Peyer's patch (tissue), 4 donors: Measurements from ENCODE around the gene LEPROT. TPM values are rescaled to one million over a fixed set of nuclear protein-coding genes. Genes with fewer than 3 reads are reported as not detected.
A peak's percentile ranks its signal among the peaks of the same experiment; 100 is the strongest.

Experiments
- DNase-seq, 3 donors: peaks; one replicate each; pipeline ENCODE4 v3.0.0-alpha.2; 2017 to 2019
- H3K27ac ChIP-seq, 4 donors: fragments of 200-600 bp; sonication (generic); one replicate each; pipeline ENCODE4 v1.5.1; 2016 to 2019
- H3K27me3 ChIP-seq, 2 donors: fragments of 200-600 bp; sonication (generic); one replicate each; pipeline ENCODE4 v1.5.1; 2019
- H3K36me3 ChIP-seq, 3 donors: fragments of 200-600 bp; sonication (generic); one replicate each; pipeline ENCODE4 v1.5.1; 2016 to 2019
- H3K4me1 ChIP-seq, 4 donors: fragments of 200-600 bp; sonication (generic); one replicate each; pipeline ENCODE4 v1.5.1; 2016 to 2019
- H3K4me3 ChIP-seq, 4 donors: fragments of 200-600 bp; sonication (generic); 1 replicate in 3 of 4; 2 replicates in 1 of 4; pipeline ENCODE4 v1.5.1; 2016 to 2019; ENCODE audit warnings: mild to moderate bottlenecking in 1 of 4
- H3K9me3 ChIP-seq, 4 donors: fragments of 200-600 bp; sonication (generic); one replicate each; pipeline ENCODE4 v1.5.1; 2016 to 2019; ENCODE audit warnings: mild to moderate bottlenecking in 1 of 4
- CTCF ChIP-seq, 6 experiments: fragments of 450-650 bp in 4 of 6; fragments of 200-600 bp in 2 of 6; sonication (generic) in 1 of 6; IDR thresholded peaks; one replicate each; pipeline ENCODE4 v1.5.1; 2017 to 2019; ENCODE audit warnings: antibody characterized with exemption in 6 of 6, mild to moderate bottlenecking in 3 of 6, moderate library complexity in 1 of 6
- POLR2A ChIP-seq, 2 donors: fragments of 450-650 bp; IDR thresholded peaks; one replicate each; pipeline ENCODE4 v1.5.1; 2017; ENCODE audit warnings: antibody characterized with exemption in 2 of 2, mild to moderate bottlenecking in 2 of 2, moderate library complexity in 2 of 2
- total RNA-seq, 4 donors: library from RNA; depleted of rRNA; stranded (reverse); fragments of >200 nt; gene quantifications; one replicate each; pipeline ENCODE4 v1.1.0, GENCODE V29; 2016

Gene LEPROT
- total RNA-seq, 4 donors from 2014 or later = 19.8 to 52.5 (median 40.3) TPM

DNA sequence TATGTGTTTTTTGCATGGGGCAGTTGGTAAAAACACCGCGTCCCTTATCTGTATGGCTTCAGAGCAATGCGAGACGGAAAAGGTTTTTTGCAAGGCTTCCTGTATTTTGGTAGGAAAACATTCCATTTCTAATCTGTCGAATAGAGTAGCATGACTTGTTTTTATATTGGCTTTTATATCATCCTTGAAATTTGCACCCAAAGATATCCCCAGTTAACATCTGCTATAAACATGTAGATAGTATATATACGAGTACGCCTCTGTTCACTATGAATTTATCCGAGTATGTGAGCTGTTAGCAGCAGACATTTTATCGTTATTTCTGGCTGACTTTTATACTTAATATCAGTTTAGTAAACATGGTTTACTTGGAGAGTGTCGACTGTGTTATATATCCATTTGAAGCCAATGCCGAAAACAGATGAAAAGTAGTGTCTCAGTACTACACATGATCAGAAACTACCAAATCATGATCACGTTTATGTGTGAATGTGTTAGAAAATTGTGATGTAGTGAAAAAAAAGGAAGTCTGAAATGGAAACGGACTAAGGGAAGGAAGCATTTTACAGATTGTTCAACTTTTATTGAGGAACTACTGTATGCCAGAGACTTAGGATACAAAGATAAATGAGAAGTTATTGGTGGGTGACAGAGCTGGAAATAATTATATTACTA, 1.0 kb downstream of the LEPROT start:
- DNase-seq = no peak
- Histone ChIP-seq H3K4me1 (peaks cover 0 to 20% (median 0%) of the 10 kb centered on the region in 4 donors), H3K36me3 (peaks cover 0 to 12% (median 5%) of the 10 kb centered on the region in 3 donors), H3K27me3 (no peaks in the 10 kb centered on the region), H3K4me3 (peak overlapping the region; percentile 58 to 86 (median 59)), H3K9me3 (no peaks in the 10 kb centered on the region), H3K27ac (peak overlapping the region; percentile 81 to 95 (median 88))
- TF ChIP-seq POLR2A (IDR thresholded peaks at IDR 0.05) (no peak), CTCF (IDR thresholded peaks at IDR 0.05) (no peak)

DNA sequence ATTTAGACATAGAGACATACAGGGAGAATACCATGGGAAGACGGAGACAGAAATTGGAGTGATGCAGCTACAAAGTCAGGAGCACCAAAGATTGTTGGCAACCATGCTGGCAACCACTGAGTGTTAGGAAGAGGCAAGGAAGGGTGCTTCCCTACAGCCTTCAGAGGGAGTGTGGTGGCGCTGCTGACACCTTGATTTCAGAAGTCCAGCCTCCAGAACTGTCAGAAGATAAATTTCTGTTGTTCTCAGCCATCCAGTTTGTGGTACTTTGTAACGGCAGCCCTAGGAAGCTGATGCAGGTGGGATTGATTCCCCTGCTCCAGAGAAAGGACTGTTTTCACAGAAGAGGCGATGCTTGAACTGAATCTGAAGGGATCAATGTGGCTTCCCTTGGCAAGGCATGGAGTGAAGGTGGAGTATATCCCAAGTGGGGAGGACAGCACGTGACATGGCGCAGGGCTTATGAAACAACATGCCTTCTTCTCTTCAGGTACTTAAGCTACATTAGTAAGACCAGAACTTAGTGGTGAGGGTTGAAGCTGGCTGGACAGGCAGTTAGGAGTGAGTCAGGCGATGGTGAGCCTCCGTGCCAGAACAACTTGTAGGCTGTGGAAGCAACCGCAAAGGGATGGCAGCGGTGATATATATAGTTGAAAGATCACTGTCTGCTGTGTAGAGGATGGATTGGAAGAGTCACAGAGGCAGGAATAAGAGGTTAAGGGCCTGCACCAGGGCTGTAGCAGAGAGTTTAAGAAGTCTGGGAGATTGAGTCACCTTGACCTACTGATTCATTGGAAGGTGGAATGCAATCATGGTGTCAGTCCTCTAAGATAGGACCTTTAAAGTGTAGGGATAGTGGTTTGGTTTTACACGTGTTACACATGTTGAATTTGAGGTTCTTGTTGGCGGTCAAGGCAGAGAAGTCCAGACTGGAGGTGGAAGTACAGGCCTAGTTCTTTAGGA, 2.1 kb downstream of the LEPROT start:
- peaks cover 0 to 20% (median 5%) of the 10 kb centered on the region in 3 donors for H3K36me3 ChIP-seq
- peaks cover 0 to 20% (median 0%) of the 10 kb centered on the region in 4 donors for H3K4me1 ChIP-seq
- no peak for DNase-seq
- peak overlapping the region in 1 of 4 donors; percentile 92 for H3K27ac ChIP-seq
- TF ChIP-seq CTCF (IDR thresholded peaks at IDR 0.05) = no peak
- H3K9me3 ChIP-seq = no peaks in the 10 kb centered on the region
- no peaks in the 10 kb centered on the region for H3K27me3 ChIP-seq
- peak overlapping the region in 2 of 4 donors; percentile 58 to 86 for H3K4me3 ChIP-seq

- Histone ChIP-seq H3K27me3 (no peaks in the 10 kb centered on the region), H3K36me3 (peaks cover 0 to 34% (median 5%) of the 10 kb centered on the region in 3 donors), H3K4me1 (peaks cover 0 to 20% (median 0%) of the 10 kb centered on the region in 4 donors), H3K4me3 (no peak overlapping the region), H3K9me3 (no peaks in the 10 kb centered on the region), H3K27ac (no peak overlapping the region)
- no peak for DNase-seq
- TF ChIP-seq CTCF (IDR thresholded peaks at IDR 0.05) (no peak), POLR2A (IDR thresholded peaks at IDR 0.05) (no peak)
Measured at GRCh38 chr1:65423884-65424572, 3.6 kb downstream of the LEPROT start.

- TF ChIP-seq POLR2A (IDR thresholded peaks at IDR 0.05) = no peak
- TF ChIP-seq CTCF (IDR thresholded peaks at IDR 0.05) = no peak
- peaks cover 0 to 39% (median 5%) of the 10 kb centered on the region in 3 donors for H3K36me3 ChIP-seq
- DNase-seq = no peak
- H3K4me3 ChIP-seq = no peak overlapping the region
- H3K27me3 ChIP-seq = no peaks in the 10 kb centered on the region
- peaks cover 0 to 20% (median 0%) of the 10 kb centered on the region in 4 donors for H3K4me1 ChIP-seq
- H3K27ac ChIP-seq = no peak overlapping the region
- H3K9me3 ChIP-seq = no peaks in the 10 kb centered on the region
Measured at GRCh38 chr1:65424573-65424889, 4.1 kb downstream of the LEPROT start.

GRCh38 chr1:65425006-65425405, 4.5 kb downstream of the LEPROT start:
- H3K36me3 ChIP-seq = peaks cover 0 to 44% (median 5%) of the 10 kb centered on the region in 3 donors
- H3K4me3 ChIP-seq = no peak overlapping the region
- no peaks in the 10 kb centered on the region for H3K27me3 ChIP-seq
- peaks cover 0 to 20% (median 0%) of the 10 kb centered on the region in 4 donors for H3K4me1 ChIP-seq
- DNase-seq = no peak
- no peak overlapping the region for H3K27ac ChIP-seq
- TF ChIP-seq POLR2A (IDR thresholded peaks at IDR 0.05) = no peak
- no peak for TF ChIP-seq CTCF (IDR thresholded peaks at IDR 0.05)
- H3K9me3 ChIP-seq = no peaks in the 10 kb centered on the region
